SK-N-SH treated with all-trans-retinoic acid at 6 μM for 48 hours (cell line): ENCODE measurements around the gene PLCD3.
"Not testable (repeated sequence)": the region's sequence is repeated elsewhere in the genome, so short reads cannot be mapped to it uniquely, and the experiment has no call there.

Experiments used
- ATAC-seq: fragments of 200-7000 bp; cut with Tn5 transposase; 3 replicates; pipeline ENCODE4 v1.9.1; 2020; ENCODE audit warnings: mild to moderate bottlenecking, moderate library complexity
- ARNTL ChIP-seq: fragments of 450-650 bp; formaldehyde crosslinking; IDR thresholded peaks from 2 replicates; pipeline ENCODE4 v1.5.0; 2020; ENCODE audit warnings: low read depth, mild to moderate bottlenecking, moderate library complexity, borderline replicate concordance
- ESRRG ChIP-seq: fragments of 250-450 bp; sonication (Bioruptor Pico); IDR thresholded peaks from 2 replicates; pipeline ENCODE4 v1.6.1; 2021; ENCODE audit warnings: mild to moderate bottlenecking
- ISL1 ChIP-seq: fragments of 250-450 bp; sonication (Bioruptor Pico); IDR thresholded peaks from 2 replicates; pipeline ENCODE4 v2.1.2; 2022; ENCODE audit warnings: mild to moderate bottlenecking, moderate library complexity
- PPARA ChIP-seq: fragments of 250-450 bp; sonication (Bioruptor Pico); IDR thresholded peaks from 2 replicates; pipeline ENCODE4 v1.5.0; 2020; ENCODE audit warnings: mild to moderate bottlenecking, borderline replicate concordance
- RARB ChIP-seq: fragments of 250-450 bp; sonication (Bioruptor Pico); IDR thresholded peaks from 2 replicates; pipeline ENCODE4 v1.8.0; 2021; ENCODE audit warnings: mild to moderate bottlenecking, moderate library complexity
- SNAI2 ChIP-seq: fragments of 250-450 bp; sonication (Bioruptor Pico); IDR thresholded peaks from 2 replicates; pipeline ENCODE4 v1.5.0; 2020; ENCODE audit warnings: mild to moderate bottlenecking, moderate library complexity
- TCF4 ChIP-seq: fragments of 250-450 bp; sonication (Bioruptor Pico); IDR thresholded peaks from 2 replicates; pipeline ENCODE4 v1.8.0; 2021; ENCODE audit warnings: mild to moderate bottlenecking, moderate library complexity, borderline replicate concordance
- TOX ChIP-seq: fragments of 250-450 bp; sonication (Bioruptor Pico); IDR thresholded peaks from 2 replicates; pipeline ENCODE4 v1.8.0; 2021; ENCODE audit warnings: mild to moderate bottlenecking, moderate library complexity, borderline replicate concordance
- ZC3H10 ChIP-seq: fragments of 250-450 bp; sonication (Bioruptor Pico); IDR thresholded peaks from 2 replicates; pipeline ENCODE4 v1.5.1; 2021; ENCODE audit warnings: mild to moderate bottlenecking, moderate library complexity
- ZFP3 ChIP-seq: fragments of 250-450 bp; sonication (Bioruptor Pico); IDR thresholded peaks from 2 replicates; pipeline ENCODE4 v1.5.0; 2020; ENCODE audit warnings: mild to moderate bottlenecking, moderate library complexity
- ZFP30 ChIP-seq: fragments of 450-650 bp; formaldehyde crosslinking; IDR thresholded peaks from 2 replicates; pipeline ENCODE4 v1.5.0; 2022; ENCODE audit warnings: mild to moderate bottlenecking, moderate library complexity
- ZNF565 ChIP-seq: fragments of 450-650 bp; formaldehyde crosslinking; conservative IDR thresholded peaks from 2 replicates; pipeline ENCODE4 v1.5.0; 2020; ENCODE audit warnings: low read depth, mild to moderate bottlenecking, moderate library complexity
- ZNF70 ChIP-seq: fragments of 450-650 bp; formaldehyde crosslinking; IDR thresholded peaks from 2 replicates; pipeline ENCODE4 v1.5.0; 2020; ENCODE audit warnings: mild to moderate bottlenecking, moderate library complexity
- ZNF8 ChIP-seq: fragments of 450-650 bp; formaldehyde crosslinking; IDR thresholded peaks from 2 replicates; pipeline ENCODE4 v1.5.0; 2020; ENCODE audit warnings: mild to moderate bottlenecking, moderate library complexity
- TF ChIP-seq, protein P1 (sequence below): fragments of 250-450 bp; sonication (Bioruptor Pico); IDR thresholded peaks from 2 replicates; pipeline ENCODE4 v1.5.1; 2021; ENCODE audit warnings: mild to moderate bottlenecking, moderate library complexity
- TF ChIP-seq, protein P2 (sequence below): fragments of 250-450 bp; sonication (Bioruptor Pico); IDR thresholded peaks from 2 replicates; pipeline ENCODE4 v1.5.1; 2020; ENCODE audit warnings: low read depth, mild to moderate bottlenecking, moderate library complexity
- TF ChIP-seq, protein P3 (sequence below): fragments of 250-450 bp; sonication (Bioruptor Pico); IDR thresholded peaks from 2 replicates; pipeline ENCODE4 v1.5.0; 2020; ENCODE audit warnings: mild to moderate bottlenecking, moderate library complexity
- TF ChIP-seq, protein P4 (sequence below): fragments of 250-450 bp; sonication (Bioruptor Pico); IDR thresholded peaks from 2 replicates; pipeline ENCODE4 v1.8.0; 2020; ENCODE audit warnings: mild to moderate bottlenecking, moderate library complexity, borderline replicate concordance
- TF ChIP-seq, protein P5 (sequence below): fragments of 250-450 bp; sonication (Bioruptor Pico); IDR thresholded peaks from 2 replicates; pipeline ENCODE4 v1.8.0; 2021; ENCODE audit warnings: low read depth, mild to moderate bottlenecking, moderate library complexity, borderline replicate concordance

Gene PLCD3

DNA sequence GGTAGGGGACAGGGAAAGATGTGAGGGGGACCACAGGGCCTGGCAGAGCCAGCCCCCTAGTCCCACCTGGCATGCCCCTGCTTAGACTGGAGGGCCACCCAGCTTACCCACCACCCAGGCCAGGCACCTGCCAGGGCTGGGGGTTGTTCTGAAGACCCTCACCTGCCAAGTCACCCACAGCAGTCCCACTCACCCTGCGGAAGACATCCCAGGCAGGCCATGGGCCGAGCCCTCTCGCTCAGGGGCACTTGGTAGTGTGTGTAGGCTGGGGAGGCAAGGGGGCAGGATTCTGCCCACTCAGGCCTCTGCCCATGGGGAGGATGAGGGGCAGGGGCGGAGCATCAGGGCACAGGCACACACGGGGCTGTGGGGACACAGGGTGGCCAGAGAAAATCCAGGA lies 4.0 kb downstream of the PLCD3 start:
- no peak for ATAC-seq
- no peak for TF ChIP-seq ISL1 (CRISPR knock-in tag)
- TF ChIP-seq ARNTL = no peak
- no peak for TF ChIP-seq ZNF8 (CRISPR knock-in tag)
- TF ChIP-seq ZNF565 = no peak
- TF ChIP-seq, protein P1, sequence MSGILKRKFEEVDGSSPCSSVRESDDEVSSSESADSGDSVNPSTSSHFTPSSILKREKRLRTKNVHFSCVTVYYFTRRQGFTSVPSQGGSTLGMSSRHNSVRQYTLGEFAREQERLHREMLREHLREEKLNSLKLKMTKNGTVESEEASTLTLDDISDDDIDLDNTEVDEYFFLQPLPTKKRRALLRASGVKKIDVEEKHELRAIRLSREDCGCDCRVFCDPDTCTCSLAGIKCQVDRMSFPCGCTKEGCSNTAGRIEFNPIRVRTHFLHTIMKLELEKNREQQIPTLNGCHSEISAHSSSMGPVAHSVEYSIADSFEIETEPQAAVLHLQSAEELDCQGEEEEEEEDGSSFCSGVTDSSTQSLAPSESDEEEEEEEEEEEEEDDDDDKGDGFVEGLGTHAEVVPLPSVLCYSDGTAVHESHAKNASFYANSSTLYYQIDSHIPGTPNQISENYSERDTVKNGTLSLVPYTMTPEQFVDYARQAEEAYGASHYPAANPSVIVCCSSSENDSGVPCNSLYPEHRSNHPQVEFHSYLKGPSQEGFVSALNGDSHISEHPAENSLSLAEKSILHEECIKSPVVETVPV = no peak
- TF ChIP-seq, protein P2, sequence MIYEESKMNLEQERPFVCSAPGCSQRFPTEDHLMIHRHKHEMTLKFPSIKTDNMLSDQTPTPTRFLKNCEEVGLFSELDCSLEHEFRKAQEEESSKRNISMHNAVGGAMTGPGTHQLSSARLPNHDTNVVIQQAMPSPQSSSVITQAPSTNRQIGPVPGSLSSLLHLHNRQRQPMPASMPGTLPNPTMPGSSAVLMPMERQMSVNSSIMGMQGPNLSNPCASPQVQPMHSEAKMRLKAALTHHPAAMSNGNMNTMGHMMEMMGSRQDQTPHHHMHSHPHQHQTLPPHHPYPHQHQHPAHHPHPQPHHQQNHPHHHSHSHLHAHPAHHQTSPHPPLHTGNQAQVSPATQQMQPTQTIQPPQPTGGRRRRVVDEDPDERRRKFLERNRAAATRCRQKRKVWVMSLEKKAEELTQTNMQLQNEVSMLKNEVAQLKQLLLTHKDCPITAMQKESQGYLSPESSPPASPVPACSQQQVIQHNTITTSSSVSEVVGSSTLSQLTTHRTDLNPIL (CRISPR knock-in tag) = no peak
- TF ChIP-seq ZFP3 (CRISPR knock-in tag) = no peak
- TF ChIP-seq ZNF70 (CRISPR knock-in tag) = no peak

DNA sequence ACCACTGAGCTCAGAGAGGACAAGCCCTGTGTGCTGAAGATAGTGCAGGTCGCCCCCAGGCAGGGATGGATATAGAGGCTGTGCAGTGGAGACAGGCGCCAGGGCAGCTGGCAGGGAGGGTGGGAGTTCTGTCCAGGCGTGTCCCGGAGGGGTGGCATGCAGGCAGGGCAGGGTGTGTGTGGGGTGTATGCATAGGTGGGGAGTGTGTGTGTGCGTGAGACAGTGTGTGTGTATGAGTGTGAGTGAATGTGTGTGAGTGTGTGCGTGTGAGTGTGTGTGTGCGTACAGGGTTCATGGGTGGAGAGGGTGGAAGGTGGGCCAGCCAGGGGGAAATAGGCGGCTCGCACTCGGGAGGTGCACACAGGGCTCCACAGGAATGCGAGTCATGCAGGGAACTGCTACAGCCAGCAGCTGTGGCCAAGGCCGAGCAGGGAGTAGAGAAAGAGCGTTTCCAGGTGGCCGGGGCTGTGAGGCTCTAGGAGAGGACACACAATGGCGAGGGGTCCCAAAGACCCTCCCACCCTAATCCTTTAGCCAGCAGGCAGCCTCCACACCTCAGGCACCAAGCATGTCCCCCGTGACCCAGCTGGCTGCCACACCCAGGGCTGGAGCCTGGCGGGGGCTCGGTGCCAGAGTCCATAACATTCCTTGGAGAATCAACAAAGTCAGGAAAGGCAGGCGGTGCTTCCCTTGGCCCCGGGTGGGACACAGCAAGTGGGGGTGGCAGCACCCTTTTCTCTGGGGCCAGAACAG lies 4.6 kb downstream of the PLCD3 start:
- peak; percentile 50 for ATAC-seq
- no peak for TF ChIP-seq ISL1 (CRISPR knock-in tag)
- TF ChIP-seq, protein P1 = no peak
- no peak for TF ChIP-seq ZFP30
- TF ChIP-seq ZNF565 = no peak
- no peak for TF ChIP-seq RARB (CRISPR knock-in tag)
- TF ChIP-seq TCF4 = no peak
- TF ChIP-seq, all 23 proteins: peak for 0

DNA sequence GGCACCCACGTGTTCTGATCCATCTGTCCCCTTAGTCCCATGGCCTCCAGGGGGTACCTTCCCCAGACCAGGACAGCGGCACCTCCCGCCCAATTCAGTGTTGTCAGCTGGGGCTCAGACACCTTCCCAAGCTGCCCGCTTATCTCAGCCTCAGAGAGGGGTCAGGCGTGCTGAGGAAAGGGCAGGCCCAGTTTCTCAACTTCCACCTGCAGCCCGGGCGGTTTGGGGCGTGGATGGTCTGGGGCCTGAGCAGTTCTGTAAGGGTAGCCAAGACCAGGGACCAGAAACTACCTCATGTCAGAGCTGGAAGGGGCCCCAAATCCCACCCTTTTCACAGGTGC lies 5.1 kb downstream of the PLCD3 start:
- no peak for TF ChIP-seq ZNF565
- no peak for ATAC-seq

DNA sequence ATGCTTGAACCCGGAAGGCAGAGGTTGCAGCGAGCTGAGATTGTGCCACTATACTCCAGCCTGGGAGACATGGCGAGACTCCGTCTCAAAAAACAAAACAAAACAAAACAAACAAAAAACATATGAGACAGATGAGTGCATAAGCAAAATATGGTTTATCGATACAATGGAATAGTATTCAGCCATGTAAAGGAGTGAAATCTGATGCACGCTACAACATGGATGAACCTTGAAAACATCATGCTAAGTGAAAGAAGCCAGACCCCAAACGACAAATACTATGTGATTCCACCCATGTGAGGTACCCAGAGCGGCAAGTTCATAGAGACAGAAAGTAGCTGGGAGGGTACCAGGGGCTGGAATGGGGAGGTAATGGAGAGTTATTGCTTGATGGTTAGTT lies 6.8 kb downstream of the PLCD3 start:
- ATAC-seq = no peak
- TF ChIP-seq ZNF8 (CRISPR knock-in tag) = no peak
- TF ChIP-seq TOX = no peak
- no peak for TF ChIP-seq ZFP30
- TF ChIP-seq ISL1 (CRISPR knock-in tag) = no peak
- no peak for TF ChIP-seq ARNTL
- TF ChIP-seq RARB (CRISPR knock-in tag) = no peak
- no peak for TF ChIP-seq ZNF565
- TF ChIP-seq, protein P3, sequence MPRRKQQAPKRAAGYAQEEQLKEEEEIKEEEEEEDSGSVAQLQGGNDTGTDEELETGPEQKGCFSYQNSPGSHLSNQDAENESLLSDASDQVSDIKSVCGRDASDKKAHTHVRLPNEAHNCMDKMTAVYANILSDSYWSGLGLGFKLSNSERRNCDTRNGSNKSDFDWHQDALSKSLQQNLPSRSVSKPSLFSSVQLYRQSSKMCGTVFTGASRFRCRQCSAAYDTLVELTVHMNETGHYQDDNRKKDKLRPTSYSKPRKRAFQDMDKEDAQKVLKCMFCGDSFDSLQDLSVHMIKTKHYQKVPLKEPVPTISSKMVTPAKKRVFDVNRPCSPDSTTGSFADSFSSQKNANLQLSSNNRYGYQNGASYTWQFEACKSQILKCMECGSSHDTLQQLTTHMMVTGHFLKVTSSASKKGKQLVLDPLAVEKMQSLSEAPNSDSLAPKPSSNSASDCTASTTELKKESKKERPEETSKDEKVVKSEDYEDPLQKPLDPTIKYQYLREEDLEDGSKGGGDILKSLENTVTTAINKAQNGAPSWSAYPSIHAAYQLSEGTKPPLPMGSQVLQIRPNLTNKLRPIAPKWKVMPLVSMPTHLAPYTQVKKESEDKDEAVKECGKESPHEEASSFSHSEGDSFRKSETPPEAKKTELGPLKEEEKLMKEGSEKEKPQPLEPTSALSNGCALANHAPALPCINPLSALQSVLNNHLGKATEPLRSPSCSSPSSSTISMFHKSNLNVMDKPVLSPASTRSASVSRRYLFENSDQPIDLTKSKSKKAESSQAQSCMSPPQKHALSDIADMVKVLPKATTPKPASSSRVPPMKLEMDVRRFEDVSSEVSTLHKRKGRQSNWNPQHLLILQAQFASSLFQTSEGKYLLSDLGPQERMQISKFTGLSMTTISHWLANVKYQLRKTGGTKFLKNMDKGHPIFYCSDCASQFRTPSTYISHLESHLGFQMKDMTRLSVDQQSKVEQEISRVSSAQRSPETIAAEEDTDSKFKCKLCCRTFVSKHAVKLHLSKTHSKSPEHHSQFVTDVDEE (CRISPR knock-in tag) = no peak
- no peak for TF ChIP-seq SNAI2 (CRISPR knock-in tag)

DNA sequence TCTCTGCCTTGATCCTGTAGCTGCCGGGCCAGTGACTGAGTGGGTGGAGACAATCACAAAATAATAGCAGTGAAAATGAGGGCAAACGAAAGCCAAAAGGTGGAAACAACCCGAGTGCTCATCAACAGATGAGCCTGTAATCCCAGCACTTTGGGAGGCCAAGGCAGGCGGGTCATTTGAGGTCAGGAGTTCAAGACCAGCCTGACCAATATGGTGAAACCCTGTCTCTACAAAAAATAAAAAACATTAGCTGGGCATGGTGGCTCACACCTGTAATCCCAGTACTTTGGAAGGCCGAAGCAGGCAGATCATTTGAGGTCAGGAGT lies 7.6 kb downstream of the PLCD3 start:
- ATAC-seq = not testable (repeated sequence)

DNA sequence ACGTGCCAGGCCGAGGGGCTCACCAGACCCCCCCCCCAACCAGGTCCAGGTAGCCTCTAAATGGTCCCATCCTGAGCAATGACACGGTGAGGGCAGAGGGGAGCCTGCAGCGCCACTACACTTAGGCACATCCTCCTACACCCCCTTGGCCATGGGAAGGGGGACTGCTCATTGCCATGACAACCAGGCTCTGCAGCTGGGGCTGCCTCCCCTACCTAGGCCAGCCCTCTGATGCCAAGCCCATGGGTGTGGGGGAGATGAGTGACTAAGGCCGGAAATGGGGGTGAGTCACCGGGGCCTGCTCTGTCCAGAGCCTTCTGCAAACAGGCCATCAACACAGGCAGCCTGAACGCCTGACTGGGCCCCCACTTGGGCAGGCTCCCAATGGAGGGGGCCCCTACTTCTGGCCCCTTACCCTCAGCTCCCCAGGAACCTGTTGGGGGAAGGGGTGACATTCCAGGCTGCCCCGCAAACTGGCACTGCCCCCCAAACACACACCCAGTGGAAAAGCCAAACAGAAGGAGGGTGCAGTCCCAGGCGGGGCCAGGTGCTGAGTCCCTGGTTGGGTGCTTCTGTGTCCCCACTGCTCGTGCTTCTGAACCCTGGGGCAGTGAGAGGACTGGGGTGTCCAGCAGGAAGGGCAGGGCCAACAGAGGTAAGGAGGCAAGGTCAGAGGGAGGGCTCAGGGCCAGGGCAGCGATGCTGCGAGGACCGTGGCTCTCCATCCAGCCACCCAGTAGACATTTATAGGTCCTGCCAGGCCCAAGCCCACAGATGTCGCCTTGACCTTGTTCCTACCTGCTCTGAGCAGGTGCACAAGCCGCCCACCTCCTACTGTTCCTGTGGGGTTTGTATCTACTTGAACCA lies 8.2 kb downstream of the PLCD3 start:
- ATAC-seq = peak; percentile 93
- TF ChIP-seq ARNTL = no peak
- TF ChIP-seq ZC3H10 (CRISPR knock-in tag) = no peak
- TF ChIP-seq, protein P4, sequence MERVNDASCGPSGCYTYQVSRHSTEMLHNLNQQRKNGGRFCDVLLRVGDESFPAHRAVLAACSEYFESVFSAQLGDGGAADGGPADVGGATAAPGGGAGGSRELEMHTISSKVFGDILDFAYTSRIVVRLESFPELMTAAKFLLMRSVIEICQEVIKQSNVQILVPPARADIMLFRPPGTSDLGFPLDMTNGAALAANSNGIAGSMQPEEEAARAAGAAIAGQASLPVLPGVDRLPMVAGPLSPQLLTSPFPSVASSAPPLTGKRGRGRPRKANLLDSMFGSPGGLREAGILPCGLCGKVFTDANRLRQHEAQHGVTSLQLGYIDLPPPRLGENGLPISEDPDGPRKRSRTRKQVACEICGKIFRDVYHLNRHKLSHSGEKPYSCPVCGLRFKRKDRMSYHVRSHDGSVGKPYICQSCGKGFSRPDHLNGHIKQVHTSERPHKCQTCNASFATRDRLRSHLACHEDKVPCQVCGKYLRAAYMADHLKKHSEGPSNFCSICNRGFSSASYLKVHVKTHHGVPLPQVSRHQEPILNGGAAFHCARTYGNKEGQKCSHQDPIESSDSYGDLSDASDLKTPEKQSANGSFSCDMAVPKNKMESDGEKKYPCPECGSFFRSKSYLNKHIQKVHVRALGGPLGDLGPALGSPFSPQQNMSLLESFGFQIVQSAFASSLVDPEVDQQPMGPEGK (CRISPR knock-in tag) = peak; percentile 93
- TF ChIP-seq, protein P5, sequence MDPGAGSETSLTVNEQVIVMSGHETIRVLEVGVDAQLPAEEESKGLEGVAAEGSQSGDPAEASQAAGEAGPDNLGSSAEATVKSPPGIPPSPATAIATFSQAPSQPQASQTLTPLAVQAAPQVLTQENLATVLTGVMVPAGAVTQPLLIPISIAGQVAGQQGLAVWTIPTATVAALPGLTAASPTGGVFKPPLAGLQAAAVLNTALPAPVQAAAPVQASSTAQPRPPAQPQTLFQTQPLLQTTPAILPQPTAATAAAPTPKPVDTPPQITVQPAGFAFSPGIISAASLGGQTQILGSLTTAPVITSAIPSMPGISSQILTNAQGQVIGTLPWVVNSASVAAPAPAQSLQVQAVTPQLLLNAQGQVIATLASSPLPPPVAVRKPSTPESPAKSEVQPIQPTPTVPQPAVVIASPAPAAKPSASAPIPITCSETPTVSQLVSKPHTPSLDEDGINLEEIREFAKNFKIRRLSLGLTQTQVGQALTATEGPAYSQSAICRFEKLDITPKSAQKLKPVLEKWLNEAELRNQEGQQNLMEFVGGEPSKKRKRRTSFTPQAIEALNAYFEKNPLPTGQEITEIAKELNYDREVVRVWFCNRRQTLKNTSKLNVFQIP = 0 out of 2 replicates have a peak, but pooled peaks have one; percentile 39
- TF ChIP-seq, protein P2 (CRISPR knock-in tag) = no peak
- 0 out of 2 replicates have a peak, but pooled peaks have one; percentile 45 for TF ChIP-seq ZFP3 (CRISPR knock-in tag)
- TF ChIP-seq SNAI2 (CRISPR knock-in tag) = no peak
- TF ChIP-seq ESRRG = no peak
- TF ChIP-seq ZFP30 = no peak
- no peak for TF ChIP-seq PPARA (CRISPR knock-in tag)
